Trophoblast cell (in vitro differentiated cells and primary cell): Measurements from ENCODE around the gene SLC39A3.

Experiments
- DNase-seq, 2 donors: peaks; one replicate each; pipeline ENCODE4 v3.0.0-alpha.2; 2016
- H2AFZ ChIP-seq: 2 replicates; pipeline ENCODE4 v1.6.1; 2013; ENCODE audit warnings: low read length, moderate library complexity, mild to moderate bottlenecking; ENCODE audit not compliant: insufficient read depth, poor library complexity
- H2AK5ac ChIP-seq: 2 replicates; pipeline ENCODE4 v1.6.1; 2013; ENCODE audit warnings: mild to moderate bottlenecking, low read length
- H2BK120ac ChIP-seq: 2 replicates; pipeline ENCODE4 v1.6.1; 2013; ENCODE audit warnings: low read length, mild to moderate bottlenecking, moderate library complexity; ENCODE audit not compliant: insufficient read depth, poor library complexity
- H2BK12ac ChIP-seq: 2 replicates; pipeline ENCODE4 v1.6.1; 2013; ENCODE audit warnings: mild to moderate bottlenecking, low read length, moderate library complexity
- H2BK5ac ChIP-seq: 2 replicates; pipeline ENCODE4 v1.6.1; 2013; ENCODE audit warnings: low read length, low read depth, moderate library complexity, mild to moderate bottlenecking; ENCODE audit not compliant: poor library complexity
- H3K14ac ChIP-seq: 2 replicates; pipeline ENCODE4 v1.6.1; 2013; ENCODE audit warnings: mild to moderate bottlenecking, low read length
- H3K18ac ChIP-seq: 2 replicates; pipeline ENCODE4 v1.6.1; 2013; ENCODE audit warnings: mild to moderate bottlenecking, low read length
- H3K23ac ChIP-seq: 2 replicates; pipeline ENCODE4 v1.6.1; 2013; ENCODE audit warnings: low read length
- H3K27ac ChIP-seq: 2 replicates; pipeline ENCODE4 v1.5.1; 2013; ENCODE audit warnings: low read depth, mild to moderate bottlenecking, inconsistent platforms, low read length, moderate library complexity
- H3K27me3 ChIP-seq: 2 replicates; pipeline ENCODE4 v1.6.1; 2013; ENCODE audit warnings: inconsistent platforms, mild to moderate bottlenecking, low read length, moderate library complexity; ENCODE audit not compliant: insufficient read depth
- H3K36me3 ChIP-seq, 2 experiments: 1 replicate in 1 of 2; 2 replicates in 1 of 2; pipeline ENCODE4 v1.6.1; 2013; ENCODE audit warnings: low read length in 2 of 2, mild to moderate bottlenecking in 2 of 2, moderate library complexity in 1 of 2; ENCODE audit not compliant: insufficient read depth in 2 of 2, control insufficient read depth in 1 of 2
- H3K4ac ChIP-seq: 2 replicates; pipeline ENCODE4 v1.6.1; 2013; ENCODE audit warnings: low read depth, mild to moderate bottlenecking, low read length, moderate library complexity
- H3K4me1 ChIP-seq, 2 experiments: 1 replicate in 1 of 2; 2 replicates in 1 of 2; pipeline ENCODE4 v1.6.1; 2013; ENCODE audit warnings: low read length in 2 of 2, mild to moderate bottlenecking in 2 of 2, moderate library complexity in 1 of 2; ENCODE audit not compliant: insufficient read depth in 2 of 2, control insufficient read depth in 1 of 2
- H3K4me2 ChIP-seq: 2 replicates; pipeline ENCODE4 v1.6.1; 2013; ENCODE audit warnings: inconsistent platforms, mild to moderate bottlenecking, low read length, moderate library complexity
- H3K4me3 ChIP-seq: 2 replicates; pipeline ENCODE4 v1.5.1; 2013; ENCODE audit warnings: mild to moderate bottlenecking, low read depth, low read length, inconsistent platforms
- H3K79me1 ChIP-seq: one replicate; pipeline ENCODE4 v1.6.1; 2013; ENCODE audit warnings: low read length
- H3K79me2 ChIP-seq: 2 replicates; pipeline ENCODE4 v1.6.1; 2013; ENCODE audit warnings: low read length, mild to moderate bottlenecking; ENCODE audit not compliant: control insufficient read depth, insufficient read depth, poor library complexity
- H3K9ac ChIP-seq: 2 replicates; pipeline ENCODE4 v1.6.1; 2013; ENCODE audit warnings: mild to moderate bottlenecking, low read length
- H3K9me3 ChIP-seq: 2 replicates; pipeline ENCODE4 v1.6.1; 2013; ENCODE audit warnings: low read depth, mild to moderate bottlenecking, control low read depth, inconsistent platforms, low read length; ENCODE audit not compliant: insufficient read depth
- H4K12ac ChIP-seq: 2 replicates; pipeline ENCODE4 v1.6.1; 2013; ENCODE audit warnings: low read depth, mild to moderate bottlenecking, low read length, moderate library complexity
- H4K8ac ChIP-seq: 2 replicates; pipeline ENCODE4 v1.6.1; 2013; ENCODE audit warnings: low read depth, mild to moderate bottlenecking, low read length, moderate library complexity
- H4K91ac ChIP-seq: one replicate; pipeline ENCODE4 v1.6.1; 2013; ENCODE audit warnings: low read depth, mild to moderate bottlenecking, low read length, moderate library complexity
- WGBS: extraction: QIAGEN DNeasy Blood & Tissue Kit; methylation state at CpG from one replicate; pipeline ENCODE4 v1.1.7; 2013; ENCODE audit warnings: missing lambda C conversion rate; ENCODE audit not compliant: insufficient read length, insufficient coverage; ENCODE audit errors: extremely low coverage; 5-methylcytosine and 5-hydroxymethylcytosine counted together

SLC39A3 gene

GRCh38 chr19:2723747-2724146, 16.1 kb downstream of the SLC39A3 start:
- H3K79me2 ChIP-seq: no peaks in the 10 kb centered on the region
- H3K9me3 ChIP-seq: peaks cover 6% of the 10 kb centered on the region
- no peak overlapping the region for H4K8ac ChIP-seq
- H4K91ac ChIP-seq: no peak overlapping the region
- H3K4me2 ChIP-seq: no peak overlapping the region
- H3K27me3 ChIP-seq: peaks cover 32% of the 10 kb centered on the region
- no peak overlapping the region for H4K12ac ChIP-seq
- no peaks in the 10 kb centered on the region for H3K79me1 ChIP-seq
- H3K4me3 ChIP-seq: no peak overlapping the region
- H2AK5ac ChIP-seq: no peak overlapping the region
- no peak overlapping the region for H3K18ac ChIP-seq
- no peaks in the 10 kb centered on the region for H3K36me3 ChIP-seq
- DNase-seq: no peak
- no peak overlapping the region for H3K23ac ChIP-seq
- H3K4me1 ChIP-seq: peaks cover 4 to 11% of the 10 kb centered on the region in 2 experiments
- no peak overlapping the region for H3K9ac ChIP-seq
- no peak overlapping the region for H2BK120ac ChIP-seq
- no peak overlapping the region for H2BK5ac ChIP-seq
- no peak overlapping the region for H3K14ac ChIP-seq
- no CpG with 5 or more reads among the region's 14 CpGs for WGBS
- H2BK12ac ChIP-seq: no peak overlapping the region
- H2AFZ ChIP-seq: no peak overlapping the region
- H3K27ac ChIP-seq: no peak overlapping the region
- no peak overlapping the region for H3K4ac ChIP-seq

- H3K4me2 ChIP-seq: no peak overlapping the region
- H3K4ac ChIP-seq: no peak overlapping the region
- H3K9me3 ChIP-seq: peaks cover 6% of the 10 kb centered on the region
- no peak for DNase-seq
- no peak overlapping the region for H4K91ac ChIP-seq
- H3K79me1 ChIP-seq: no peaks in the 10 kb centered on the region
- H2AK5ac ChIP-seq: no peak overlapping the region
- H2BK120ac ChIP-seq: no peak overlapping the region
- H2AFZ ChIP-seq: no peak overlapping the region
- H3K9ac ChIP-seq: no peak overlapping the region
- H4K8ac ChIP-seq: no peak overlapping the region
- H2BK5ac ChIP-seq: no peak overlapping the region
- H3K4me1 ChIP-seq: peaks cover 4 to 11% of the 10 kb centered on the region in 2 experiments
- no peak overlapping the region for H3K18ac ChIP-seq
- H3K14ac ChIP-seq: no peak overlapping the region
- H3K79me2 ChIP-seq: no peaks in the 10 kb centered on the region
- H3K27ac ChIP-seq: no peak overlapping the region
- no peak overlapping the region for H3K4me3 ChIP-seq
- no peaks in the 10 kb centered on the region for H3K36me3 ChIP-seq
- no peak overlapping the region for H2BK12ac ChIP-seq
- no peak overlapping the region for H4K12ac ChIP-seq
- peaks cover 32% of the 10 kb centered on the region for H3K27me3 ChIP-seq
- no CpG with 5 or more reads among the region's 13 CpGs for WGBS
- H3K23ac ChIP-seq: no peak overlapping the region
Observed at GRCh38 chr19:2723345-2723715, 16.5 kb downstream of the SLC39A3 start.

GRCh38 chr19:2722541-2723344, 17.1 kb downstream of the SLC39A3 start:
- Histone ChIP-seq H3K9me3 (peaks cover 6% of the 10 kb centered on the region), H3K36me3 (no peaks in the 10 kb centered on the region), H3K4me3 (no peak overlapping the region), H3K23ac (no peak overlapping the region), H2BK12ac (no peak overlapping the region), H3K14ac (no peak overlapping the region), H4K8ac (no peak overlapping the region), H2BK5ac (no peak overlapping the region), H3K4ac (no peak overlapping the region), H3K9ac (no peak overlapping the region), H2BK120ac (no peak overlapping the region), H4K91ac (no peak overlapping the region), H3K4me1 (peaks cover 4 to 8% of the 10 kb centered on the region in 2 experiments), H3K79me1 (no peaks in the 10 kb centered on the region), H3K4me2 (no peak overlapping the region), H3K27me3 (peaks cover 32% of the 10 kb centered on the region), H2AK5ac (no peak overlapping the region), H3K27ac (no peak overlapping the region), H4K12ac (no peak overlapping the region), H3K79me2 (no peaks in the 10 kb centered on the region), H3K18ac (no peak overlapping the region), H2AFZ (no peak overlapping the region)
- no CpG with 5 or more reads among the region's 28 CpGs for WGBS
- peak; percentile 50 to 70 for DNase-seq

GRCh38 chr19:2721570-2722540, 18.0 kb downstream of the SLC39A3 start:
- Histone ChIP-seq H4K12ac (no peak overlapping the region), H3K18ac (no peak overlapping the region), H3K4me3 (no peak overlapping the region), H4K8ac (no peak overlapping the region), H2AFZ (no peak overlapping the region), H3K23ac (no peak overlapping the region), H3K79me1 (no peaks in the 10 kb centered on the region), H3K4ac (no peak overlapping the region), H2BK12ac (no peak overlapping the region), H3K79me2 (no peaks in the 10 kb centered on the region), H3K36me3 (no peaks in the 10 kb centered on the region), H4K91ac (no peak overlapping the region), H2AK5ac (no peak overlapping the region), H3K14ac (no peak overlapping the region), H2BK120ac (no peak overlapping the region), H3K4me1 (peaks cover 0 to 2% of the 10 kb centered on the region in 2 experiments), H3K9me3 (peaks cover 6% of the 10 kb centered on the region), H3K9ac (no peak overlapping the region), H2BK5ac (no peak overlapping the region), H3K27me3 (peaks cover 32% of the 10 kb centered on the region), H3K27ac (no peak overlapping the region), H3K4me2 (peak overlapping the region; percentile 57)
- DNase-seq: no peak
- no CpG with 5 or more reads among the region's 39 CpGs for WGBS
